Neural progenitor cell (in vitro differentiated cells): ENCODE measurements around the gene TBC1D4.

Experiments
- CTCF ChIP-seq: fragments of 200-600 bp; sonication (generic); IDR thresholded peaks from 2 replicates; pipeline ENCODE4 v1.5.1; 2017; ENCODE audit warnings: antibody characterized with exemption, mild to moderate bottlenecking
- EZH2 ChIP-seq: fragments of 200-600 bp; sonication (generic); IDR thresholded peaks from 2 replicates; pipeline ENCODE4 v1.6.1; 2017; ENCODE audit warnings: antibody characterized with exemption, mild to moderate bottlenecking, moderate library complexity

GRCh38 chr13:75470676-75471075 is 11.3 kb downstream of the TBC1D4 start:
- TF ChIP-seq EZH2 (no peak), CTCF (no peak)
